CD4-positive, alpha-beta T cell treated with Interleukin-4 for 1 hour (primary cell): ENCODE data around the gene C6orf47.
A peak's percentile ranks its signal among the peaks of the same experiment; 100 is the strongest.

Source experiments
- DNase-seq, 2 donors: peaks; one replicate each; pipeline ENCODE4 v3.0.0-alpha.2; 2020 to 2022

Gene C6orf47

GRCh38 chr6:31659649-31660380 is 763 bp downstream of the C6orf47 start:
- peak; percentile 43 to 70 for DNase-seq

- no peak for DNase-seq
Observed at GRCh38 chr6:31658983-31659648, 1.5 kb downstream of the C6orf47 start.

GRCh38 chr6:31658158-31658688 is 2.4 kb downstream of the C6orf47 start:
- DNase-seq: no peak

GRCh38 chr6:31657406-31658157 is 3.0 kb downstream of the C6orf47 start:
- peak; percentile 26 to 43 for DNase-seq

- no peak for DNase-seq
Observed at GRCh38 chr6:31655349-31656237, 5.0 kb downstream of the C6orf47 start, which contains the start of gene APOM. APOM (plus strand) TSS chr6:31655894; CDS start chr6:31655967, 73 bp downstream.

GRCh38 chr6:31654574-31655348 is 5.8 kb downstream of the C6orf47 start:
- no peak for DNase-seq

- peak in 1 of 2 donors; percentile 92 for DNase-seq
Observed at GRCh38 chr6:31652925-31653724, 7.5 kb downstream of the C6orf47 start.

- DNase-seq: no peak
Observed at GRCh38 chr6:31651602-31652191, 8.9 kb downstream of the C6orf47 start.

GRCh38 chr6:31645325-31645724 is 15.3 kb downstream of the C6orf47 start:
- DNase-seq: no peak

GRCh38 chr6:31643818-31644454 is 16.6 kb downstream of the C6orf47 start:
- DNase-seq: no peak

GRCh38 chr6:31642798-31643570 is 17.6 kb downstream of the C6orf47 start:
- no peak for DNase-seq

GRCh38 chr6:31641370-31641769 is 19.2 kb downstream of the C6orf47 start:
- DNase-seq: no peak

- DNase-seq: no peak
Observed at GRCh38 chr6:31640612-31641011, 20.0 kb downstream of the C6orf47 start.

- DNase-seq: no peak
Observed at GRCh38 chr6:31639449-31639861, 21.1 kb downstream of the C6orf47 start.

- no peak for DNase-seq
Observed at GRCh38 chr6:31639043-31639442, 21.5 kb downstream of the C6orf47 start.

- no peak for DNase-seq
Observed at GRCh38 chr6:31636698-31637596, 23.6 kb downstream of the C6orf47 start.

- no peak for DNase-seq
Observed at GRCh38 chr6:31634969-31635575, 25.5 kb downstream of the C6orf47 start.
